Prostate gland (tissue), 2 donors: ENCODE results near the gene CDC6.

Source experiments
- POLR2A ChIP-seq: fragments of 450-650 bp; IDR thresholded peaks from one replicate; pipeline ENCODE4 v1.6.1; 2016; ENCODE audit warnings: antibody characterized with exemption, mild to moderate bottlenecking
- POLR2AphosphoS5 ChIP-seq: sonication (generic); formaldehyde crosslinking; IDR thresholded peaks from one replicate; pipeline ENCODE4 v1.6.1; 2017; ENCODE audit warnings: antibody characterized with exemption
- TF ChIP-seq, protein P1 (sequence below), 4 experiments: fragments of 200-600 bp in 2 of 4; fragments of 450-650 bp in 2 of 4; sonication (generic) in 2 of 4; IDR thresholded peaks; 1 replicate in 3 of 4; 2 replicates in 1 of 4; pipeline ENCODE4 v1.5.1; 2016 to 2019; ENCODE audit warnings: antibody characterized with exemption in 4 of 4, mild to moderate bottlenecking in 2 of 4, moderate library complexity in 2 of 4

DNA sequence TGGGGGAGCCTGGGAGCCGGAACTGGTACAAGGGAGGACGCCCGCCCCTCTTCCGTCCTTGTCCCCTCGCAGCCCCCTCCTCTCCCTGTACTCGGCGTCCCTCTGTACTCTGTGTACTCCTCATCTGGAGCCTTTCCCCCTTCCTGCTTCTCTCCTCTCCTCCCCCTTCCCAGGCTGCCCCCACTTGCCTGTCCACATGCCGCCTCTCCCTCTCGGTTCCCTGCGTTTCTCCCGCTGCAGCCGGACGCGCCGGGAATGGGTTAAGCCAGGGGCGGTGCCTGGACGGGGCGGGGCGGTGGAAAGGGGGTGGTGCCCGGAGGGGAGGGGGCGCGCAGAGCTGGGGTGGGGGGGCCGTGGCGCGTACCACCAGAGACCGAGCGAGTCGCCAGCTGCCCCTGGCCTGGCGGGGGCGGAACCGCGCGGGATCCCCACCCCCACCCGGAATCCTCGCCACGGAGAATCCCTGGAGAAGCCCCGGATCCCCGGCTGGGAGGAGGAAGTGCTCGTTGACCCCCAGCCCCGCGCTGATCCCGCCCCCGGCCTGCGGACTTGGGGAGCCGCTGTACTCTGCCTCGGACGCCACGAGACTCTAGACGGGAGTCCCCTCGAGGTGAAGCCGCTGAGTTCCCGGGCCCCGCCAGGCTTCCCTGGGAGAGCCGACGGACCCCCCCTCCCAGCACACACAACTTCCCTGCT lies 54.3 kb downstream of the CDC6 start:
- TF ChIP-seq, protein P1, sequence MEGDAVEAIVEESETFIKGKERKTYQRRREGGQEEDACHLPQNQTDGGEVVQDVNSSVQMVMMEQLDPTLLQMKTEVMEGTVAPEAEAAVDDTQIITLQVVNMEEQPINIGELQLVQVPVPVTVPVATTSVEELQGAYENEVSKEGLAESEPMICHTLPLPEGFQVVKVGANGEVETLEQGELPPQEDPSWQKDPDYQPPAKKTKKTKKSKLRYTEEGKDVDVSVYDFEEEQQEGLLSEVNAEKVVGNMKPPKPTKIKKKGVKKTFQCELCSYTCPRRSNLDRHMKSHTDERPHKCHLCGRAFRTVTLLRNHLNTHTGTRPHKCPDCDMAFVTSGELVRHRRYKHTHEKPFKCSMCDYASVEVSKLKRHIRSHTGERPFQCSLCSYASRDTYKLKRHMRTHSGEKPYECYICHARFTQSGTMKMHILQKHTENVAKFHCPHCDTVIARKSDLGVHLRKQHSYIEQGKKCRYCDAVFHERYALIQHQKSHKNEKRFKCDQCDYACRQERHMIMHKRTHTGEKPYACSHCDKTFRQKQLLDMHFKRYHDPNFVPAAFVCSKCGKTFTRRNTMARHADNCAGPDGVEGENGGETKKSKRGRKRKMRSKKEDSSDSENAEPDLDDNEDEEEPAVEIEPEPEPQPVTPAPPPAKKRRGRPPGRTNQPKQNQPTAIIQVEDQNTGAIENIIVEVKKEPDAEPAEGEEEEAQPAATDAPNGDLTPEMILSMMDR (IDR thresholded peaks at IDR 0.05) = no peak
- TF ChIP-seq POLR2A (peak; percentile 56), POLR2AphosphoS5 (peak; percentile 65)
